NCI-H460 (cell line): ENCODE measurements around the gene PABPC4L. TPM values are rescaled to one million over a fixed set of nuclear protein-coding genes. Genes with fewer than 3 reads are reported as not detected.
"Not testable (repeated sequence)": the region's sequence is repeated elsewhere in the genome, so short reads cannot be mapped to it uniquely, and the experiment has no call there.

Source experiments
- DNase-seq: peaks from one replicate; pipeline ENCODE4 v3.0.0-alpha.2; 2016; ENCODE audit warnings: low read depth; ENCODE audit errors: extremely low read depth
- polyA plus RNA-seq: library from polyadenylated mRNA; depleted of rRNA; stranded (reverse); fragments of >200 nt; gene quantifications from 2 replicates; pipeline ENCODE4 v1.2.3, GENCODE V29; 2014; cell fraction: nucleus; rRNA removed
- total RNA-seq: library from RNA; depleted of rRNA; stranded (reverse); fragments of >200 nt; shearing (Covaris generic); gene quantifications from 2 replicates; pipeline ENCODE4 v1.2.3, GENCODE V29; 2014; rRNA removed

Gene PABPC4L
- 0.15 TPM in 1 of 2 replicates, not detected in the other for total RNA-seq
- polyA plus RNA-seq = 0.19 and 0.33 TPM in 2 replicates

GRCh38 chr4:134201216-134202161 lies at the start of gene PABPC4L:
Gene PABPC4L, minus strand, starts transcription at chr4:134201789. Its CDS starts 770 bp downstream, at chr4:134201019.
- no peak for DNase-seq

- no peak for DNase-seq
These were observed 49.7 kb upstream of the PABPC4L start for GRCh38 chr4:134251322-134251721.

GRCh38 chr4:134243742-134244713 lies 42.4 kb upstream of the PABPC4L start:
- DNase-seq = no peak

- no peak for DNase-seq
These were observed 17.5 kb upstream of the PABPC4L start for GRCh38 chr4:134219043-134219442.

- no peak for DNase-seq
These were observed 14.8 kb upstream of the PABPC4L start for GRCh38 chr4:134216411-134216810.

GRCh38 chr4:134215620-134216344 lies 14.2 kb upstream of the PABPC4L start:
- DNase-seq = no peak

- DNase-seq = not testable (repeated sequence)
These were observed 6.4 kb upstream of the PABPC4L start for GRCh38 chr4:134207955-134208354.

GRCh38 chr4:134202166-134202956 lies 772 bp upstream of the PABPC4L start:
- no peak for DNase-seq

- no peak for DNase-seq
These were observed 776 bp downstream of the PABPC4L start for GRCh38 chr4:134200811-134201215.

GRCh38 chr4:134189949-134190348 lies 11.6 kb downstream of the PABPC4L start:
- no peak for DNase-seq

- DNase-seq = no peak
These were observed 12.1 kb downstream of the PABPC4L start for GRCh38 chr4:134189480-134189879.

- no peak for DNase-seq
These were observed 22.9 kb downstream of the PABPC4L start for GRCh38 chr4:134178706-134179105.

- DNase-seq = no peak
These were observed 27.3 kb downstream of the PABPC4L start for GRCh38 chr4:134174271-134174670.

GRCh38 chr4:134160211-134160610 lies 41.4 kb downstream of the PABPC4L start:
- DNase-seq = no peak

GRCh38 chr4:134154097-134154496 lies 47.5 kb downstream of the PABPC4L start:
- no peak for DNase-seq

- no peak for DNase-seq
These were observed 53.6 kb downstream of the PABPC4L start for GRCh38 chr4:134147941-134148340.
